Stomach (tissue), 4 donors: ENCODE data around the gene ROGDI.

Experiments
- CTCF ChIP-seq, 7 experiments: fragments of 450-650 bp in 4 of 7; fragments of 200-600 bp in 3 of 7; sonication (generic) in 3 of 7; IDR thresholded peaks; one replicate each; pipeline ENCODE4 v1.5.1; 2016 to 2019; ENCODE audit warnings: antibody characterized with exemption in 7 of 7, control low read depth in 2 of 7, mild to moderate bottlenecking in 1 of 7
- EP300 ChIP-seq: sonication (generic); formaldehyde crosslinking; IDR thresholded peaks from one replicate; pipeline ENCODE4 v1.6.1; 2017; ENCODE audit warnings: antibody characterized with exemption

GRCh38 chr16:4748682-4749411 is 53.6 kb downstream of the ROGDI start:
- no peak for TF ChIP-seq CTCF (IDR thresholded peaks at IDR 0.05)
- TF ChIP-seq EP300, result no peak
